HEK293 (cell line): ENCODE results near the gene VWA3A.

Experiments
- AEBP2 ChIP-seq: fragments of 450-650 bp; formaldehyde crosslinking; IDR thresholded peaks from 2 replicates; pipeline ENCODE4 v1.5.1; 2016; ENCODE audit warnings: missing biosample characterization, missing genetic modification characterization, borderline replicate concordance
- GLI4 ChIP-seq: fragments of 450-650 bp; formaldehyde crosslinking; IDR thresholded peaks from 2 replicates; pipeline ENCODE4 v1.5.1; 2016; ENCODE audit warnings: missing biosample characterization, missing genetic modification characterization
- HOXC10 ChIP-seq: sonication (generic); formaldehyde crosslinking; IDR thresholded peaks from 2 replicates; pipeline ENCODE4 v1.8.1; 2023; ENCODE audit warnings: mild to moderate bottlenecking, missing genetic modification reagents
- MYNN ChIP-seq: fragments of 450-650 bp; formaldehyde crosslinking; IDR thresholded peaks from 2 replicates; pipeline ENCODE4 v1.5.1; 2016; ENCODE audit warnings: missing biosample characterization, missing genetic modification characterization, borderline replicate concordance
- OSR2 ChIP-seq: fragments of 450-650 bp; formaldehyde crosslinking; IDR thresholded peaks from 2 replicates; pipeline ENCODE4 v1.5.1; 2016; ENCODE audit warnings: missing biosample characterization, missing genetic modification characterization
- SALL2 ChIP-seq: fragments of 450-650 bp; formaldehyde crosslinking; IDR thresholded peaks from 2 replicates; pipeline ENCODE4 v1.5.0; 2017; ENCODE audit warnings: missing biosample characterization, mild to moderate bottlenecking, missing genetic modification characterization, borderline replicate concordance
- SETDB1 ChIP-seq: IDR thresholded peaks from one replicate; pipeline ENCODE4 v1.6.1; 2017; ENCODE audit warnings: mild to moderate bottlenecking, low read length, moderate library complexity, mixed read lengths; ENCODE audit not compliant: insufficient read length
- ZBTB1 ChIP-seq: fragments of 450-650 bp; formaldehyde crosslinking; IDR thresholded peaks from 2 replicates; pipeline ENCODE4 v1.5.1; 2016; ENCODE audit warnings: missing biosample characterization, missing genetic modification characterization
- ZBTB48 ChIP-seq: fragments of 450-650 bp; formaldehyde crosslinking; IDR thresholded peaks from 2 replicates; pipeline ENCODE4 v1.5.1; 2016; ENCODE audit warnings: missing biosample characterization, missing genetic modification characterization
- ZBTB49 ChIP-seq: fragments of 450-650 bp; formaldehyde crosslinking; IDR thresholded peaks from 2 replicates; pipeline ENCODE4 v1.5.1; 2016; ENCODE audit warnings: missing biosample characterization, missing genetic modification characterization, low read depth
- ZBTB7A ChIP-seq: fragments of 450-650 bp; formaldehyde crosslinking; IDR thresholded peaks from 2 replicates; pipeline ENCODE4 v1.5.1; 2016; ENCODE audit warnings: low read depth, missing biosample characterization, missing genetic modification characterization
- ZFP69B ChIP-seq: fragments of 450-650 bp; formaldehyde crosslinking; IDR thresholded peaks from 2 replicates; pipeline ENCODE4 v1.5.1; 2016; ENCODE audit warnings: missing biosample characterization, missing genetic modification characterization
- ZNF10 ChIP-seq: fragments of 450-650 bp; formaldehyde crosslinking; IDR thresholded peaks from 2 replicates; pipeline ENCODE4 v1.5.1; 2017; ENCODE audit warnings: missing biosample characterization, missing genetic modification characterization
- ZNF140 ChIP-seq: fragments of 450-650 bp; formaldehyde crosslinking; IDR thresholded peaks from 2 replicates; pipeline ENCODE4 v1.5.1; 2016; ENCODE audit warnings: missing biosample characterization, missing genetic modification characterization
- ZNF239 ChIP-seq: fragments of 450-650 bp; formaldehyde crosslinking; IDR thresholded peaks from 2 replicates; pipeline ENCODE4 v1.5.1; 2016; ENCODE audit warnings: missing biosample characterization, missing genetic modification characterization
- ZNF24 ChIP-seq: fragments of 450-650 bp; formaldehyde crosslinking; IDR thresholded peaks from 2 replicates; pipeline ENCODE4 v1.5.1; 2016; ENCODE audit warnings: missing biosample characterization, missing genetic modification characterization
- ZNF302 ChIP-seq: fragments of 450-650 bp; formaldehyde crosslinking; IDR thresholded peaks from 2 replicates; pipeline ENCODE4 v1.5.1; 2016; ENCODE audit warnings: missing biosample characterization, missing genetic modification characterization, low read depth
- ZNF335 ChIP-seq: fragments of 450-650 bp; formaldehyde crosslinking; conservative IDR thresholded peaks from 2 replicates; pipeline ENCODE4 v1.5.1; 2016; ENCODE audit warnings: missing biosample characterization, missing genetic modification characterization
- ZNF529 ChIP-seq: fragments of 450-650 bp; formaldehyde crosslinking; IDR thresholded peaks from 2 replicates; pipeline ENCODE4 v1.5.1; 2017; ENCODE audit warnings: missing genetic modification characterization, missing biosample characterization; ENCODE audit not compliant: insufficient replicate concordance
- ZNF530 ChIP-seq: fragments of 450-650 bp; formaldehyde crosslinking; IDR thresholded peaks from 2 replicates; pipeline ENCODE4 v1.5.1; 2016; ENCODE audit warnings: low read depth, missing biosample characterization, missing genetic modification characterization
- ZNF549 ChIP-seq: fragments of 450-650 bp; IDR thresholded peaks from 2 replicates; pipeline ENCODE4 v1.5.1; 2018; ENCODE audit warnings: missing biosample characterization, missing genetic modification characterization, mild to moderate bottlenecking, inconsistent platforms, moderate library complexity
- ZNF600 ChIP-seq: fragments of 450-650 bp; formaldehyde crosslinking; IDR thresholded peaks from 2 replicates; pipeline ENCODE4 v1.5.1; 2016; ENCODE audit warnings: missing biosample characterization, missing genetic modification characterization
- ZNF626 ChIP-seq: fragments of 450-650 bp; sonication (Bioruptor Pico); formaldehyde crosslinking; IDR thresholded peaks from 2 replicates; pipeline ENCODE4 v1.5.1; 2018; ENCODE audit warnings: missing biosample characterization, missing genetic modification characterization, inconsistent platforms
- ZNF670 ChIP-seq: fragments of 450-650 bp; formaldehyde crosslinking; IDR thresholded peaks from 2 replicates; pipeline ENCODE4 v1.5.1; 2016; ENCODE audit warnings: missing biosample characterization, missing genetic modification characterization, low read depth
- ZNF701 ChIP-seq: fragments of 450-650 bp; formaldehyde crosslinking; IDR thresholded peaks from 2 replicates; pipeline ENCODE4 v1.5.1; 2016; ENCODE audit warnings: missing biosample characterization, missing genetic modification characterization
- ZNF707 ChIP-seq: fragments of 450-650 bp; formaldehyde crosslinking; IDR thresholded peaks from 2 replicates; pipeline ENCODE4 v1.5.1; 2016; ENCODE audit warnings: missing biosample characterization, missing genetic modification characterization
- ZNF830 ChIP-seq: fragments of 450-650 bp; IDR thresholded peaks from 2 replicates; pipeline ENCODE4 v1.5.0; 2018; ENCODE audit warnings: missing biosample characterization, missing genetic modification characterization, low read depth, mild to moderate bottlenecking, moderate library complexity
- ZSCAN16 ChIP-seq: fragments of 450-650 bp; formaldehyde crosslinking; IDR thresholded peaks from 2 replicates; pipeline ENCODE4 v1.5.1; 2016; ENCODE audit warnings: missing biosample characterization, missing genetic modification characterization
- ZXDB ChIP-seq: fragments of 450-650 bp; formaldehyde crosslinking; IDR thresholded peaks from 2 replicates; pipeline ENCODE4 v1.5.1; 2016; ENCODE audit warnings: missing biosample characterization, missing genetic modification characterization
- TF ChIP-seq, protein P1 (sequence below): fragments of 450-650 bp; formaldehyde crosslinking; IDR thresholded peaks from 2 replicates; pipeline ENCODE4 v1.5.1; 2016; ENCODE audit warnings: missing biosample characterization, missing genetic modification characterization
- TF ChIP-seq, protein P2 (sequence below): fragments of 450-650 bp; formaldehyde crosslinking; IDR thresholded peaks from 2 replicates; pipeline ENCODE4 v1.5.1; 2016; ENCODE audit warnings: missing biosample characterization, missing genetic modification characterization

VWA3A gene

GRCh38 chr16:22195695-22196558 is 103.6 kb downstream of the VWA3A start (continued):
- no peak for TF ChIP-seq ZBTB49
- TF ChIP-seq, protein P1, sequence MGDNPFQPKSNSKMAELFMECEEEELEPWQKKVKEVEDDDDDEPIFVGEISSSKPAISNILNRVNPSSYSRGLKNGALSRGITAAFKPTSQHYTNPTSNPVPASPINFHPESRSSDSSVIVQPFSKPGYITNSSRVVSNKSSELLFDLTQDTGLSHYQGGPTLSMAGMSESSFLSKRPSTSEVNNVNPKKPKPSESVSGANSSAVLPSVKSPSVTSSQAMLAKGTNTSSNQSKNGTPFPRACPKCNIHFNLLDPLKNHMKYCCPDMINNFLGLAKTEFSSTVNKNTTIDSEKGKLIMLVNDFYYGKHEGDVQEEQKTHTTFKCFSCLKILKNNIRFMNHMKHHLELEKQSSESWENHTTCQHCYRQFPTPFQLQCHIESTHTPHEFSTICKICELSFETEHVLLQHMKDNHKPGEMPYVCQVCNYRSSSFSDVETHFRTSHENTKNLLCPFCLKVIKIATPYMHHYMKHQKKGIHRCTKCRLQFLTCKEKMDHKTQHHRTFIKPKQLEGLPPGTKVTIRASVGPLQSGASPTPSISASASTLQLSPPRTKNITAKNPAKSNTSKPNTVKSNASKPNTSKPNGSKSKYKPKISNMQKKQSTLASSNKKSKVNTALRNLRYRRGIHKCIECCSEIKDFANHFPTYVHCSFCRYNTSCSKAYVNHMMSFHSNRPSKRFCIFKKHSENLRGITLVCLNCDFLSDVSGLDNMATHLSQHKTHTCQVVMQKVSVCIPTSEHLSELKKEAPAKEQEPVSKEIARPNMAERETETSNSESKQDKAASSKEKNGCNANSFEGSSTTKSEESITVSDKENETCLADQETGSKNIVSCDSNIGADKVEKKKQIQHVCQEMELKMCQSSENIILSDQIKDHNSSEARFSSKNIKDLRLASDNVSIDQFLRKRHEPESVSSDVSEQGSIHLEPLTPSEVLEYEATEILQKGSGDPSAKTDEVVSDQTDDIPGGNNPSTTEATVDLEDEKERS (tag by site-specific recombination) = no peak
- no peak for TF ChIP-seq AEBP2
- no peak for TF ChIP-seq MYNN (tag by site-specific recombination)
- TF ChIP-seq ZNF302 (tag by site-specific recombination) = no peak
- TF ChIP-seq ZNF707 (tag by site-specific recombination) = no peak
- TF ChIP-seq ZNF830 (tag by site-specific recombination) = no peak
- TF ChIP-seq ZNF10 (tag by site-specific recombination) = no peak
- TF ChIP-seq SETDB1 = no peak
- TF ChIP-seq ZNF600 (tag by site-specific recombination) = no peak
- no peak for TF ChIP-seq ZNF140 (tag by site-specific recombination)
- TF ChIP-seq ZFP69B = no peak
- TF ChIP-seq GLI4 = no peak
- TF ChIP-seq ZXDB = peak; percentile 45; the same call in 1 of the 2 replicates
- TF ChIP-seq ZNF335 (tag by site-specific recombination) = peak; percentile 87
- TF ChIP-seq ZNF239 = no peak
- no peak for TF ChIP-seq HOXC10 (CRISPR knock-in tag)
- TF ChIP-seq ZSCAN16 (tag by site-specific recombination) = no peak
- no peak for TF ChIP-seq ZNF529 (tag by site-specific recombination)
- TF ChIP-seq ZNF701 (tag by site-specific recombination) = no peak
- TF ChIP-seq ZBTB7A (tag by site-specific recombination) = no peak
- TF ChIP-seq ZNF549 (tag by site-specific recombination) = no peak
- TF ChIP-seq ZBTB1 = no peak
- TF ChIP-seq, protein P2, sequence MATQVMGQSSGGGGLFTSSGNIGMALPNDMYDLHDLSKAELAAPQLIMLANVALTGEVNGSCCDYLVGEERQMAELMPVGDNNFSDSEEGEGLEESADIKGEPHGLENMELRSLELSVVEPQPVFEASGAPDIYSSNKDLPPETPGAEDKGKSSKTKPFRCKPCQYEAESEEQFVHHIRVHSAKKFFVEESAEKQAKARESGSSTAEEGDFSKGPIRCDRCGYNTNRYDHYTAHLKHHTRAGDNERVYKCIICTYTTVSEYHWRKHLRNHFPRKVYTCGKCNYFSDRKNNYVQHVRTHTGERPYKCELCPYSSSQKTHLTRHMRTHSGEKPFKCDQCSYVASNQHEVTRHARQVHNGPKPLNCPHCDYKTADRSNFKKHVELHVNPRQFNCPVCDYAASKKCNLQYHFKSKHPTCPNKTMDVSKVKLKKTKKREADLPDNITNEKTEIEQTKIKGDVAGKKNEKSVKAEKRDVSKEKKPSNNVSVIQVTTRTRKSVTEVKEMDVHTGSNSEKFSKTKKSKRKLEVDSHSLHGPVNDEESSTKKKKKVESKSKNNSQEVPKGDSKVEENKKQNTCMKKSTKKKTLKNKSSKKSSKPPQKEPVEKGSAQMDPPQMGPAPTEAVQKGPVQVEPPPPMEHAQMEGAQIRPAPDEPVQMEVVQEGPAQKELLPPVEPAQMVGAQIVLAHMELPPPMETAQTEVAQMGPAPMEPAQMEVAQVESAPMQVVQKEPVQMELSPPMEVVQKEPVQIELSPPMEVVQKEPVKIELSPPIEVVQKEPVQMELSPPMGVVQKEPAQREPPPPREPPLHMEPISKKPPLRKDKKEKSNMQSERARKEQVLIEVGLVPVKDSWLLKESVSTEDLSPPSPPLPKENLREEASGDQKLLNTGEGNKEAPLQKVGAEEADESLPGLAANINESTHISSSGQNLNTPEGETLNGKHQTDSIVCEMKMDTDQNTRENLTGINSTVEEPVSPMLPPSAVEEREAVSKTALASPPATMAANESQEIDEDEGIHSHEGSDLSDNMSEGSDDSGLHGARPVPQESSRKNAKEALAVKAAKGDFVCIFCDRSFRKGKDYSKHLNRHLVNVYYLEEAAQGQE (tag by site-specific recombination) = no peak
- TF ChIP-seq ZNF626 (tag by site-specific recombination) = no peak
- TF ChIP-seq ZNF24 (tag by site-specific recombination) = peak; percentile 71; the same call in 1 of the 2 replicates
- TF ChIP-seq SALL2 = no peak
- no peak for TF ChIP-seq OSR2 (tag by site-specific recombination)
- TF ChIP-seq ZBTB48 (tag by site-specific recombination) = no peak
- no peak for TF ChIP-seq ZNF670 (tag by site-specific recombination)
- TF ChIP-seq ZNF530 (tag by site-specific recombination) = no peak
